HG02759 (cell line): ENCODE results near the gene SLC22A3.
"Not testable (repeated sequence)": the region's sequence is repeated elsewhere in the genome, so short reads cannot be mapped to it uniquely, and the experiment has no call there.

Experiments
- ATAC-seq: cut with Tn5 transposase; IDR thresholded peaks from one replicate; pipeline ENCODE4 v1.9.1; 2021; ENCODE audit warnings: mild to moderate bottlenecking, moderate library complexity; ENCODE audit not compliant: unreplicated experiment

The SLC22A3 gene

GRCh38 chr6:160437775-160438174 lies 89.6 kb downstream of the SLC22A3 start:
- ATAC-seq: no peak

- ATAC-seq: no peak
Measured at GRCh38 chr6:160438481-160438880, 90.3 kb downstream of the SLC22A3 start.

DNA sequence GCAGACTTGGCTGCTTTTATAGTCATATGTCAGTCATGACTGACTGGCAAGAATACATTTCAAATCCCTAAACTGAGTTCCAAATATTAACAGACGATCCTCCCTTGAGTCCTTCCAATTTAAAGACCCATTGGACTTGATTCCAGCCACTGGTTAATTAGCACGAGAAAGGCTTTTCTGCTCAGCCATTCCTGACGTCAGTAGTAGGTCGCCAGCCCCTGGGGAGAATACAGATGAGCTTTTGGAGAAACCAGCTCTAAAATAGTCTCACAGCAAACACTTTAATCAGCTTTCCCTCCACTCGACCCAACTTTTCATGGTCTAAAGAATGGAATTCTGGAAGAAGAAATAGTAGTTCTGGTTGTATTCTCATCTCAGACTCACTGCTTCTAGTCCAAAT lies 91.6 kb downstream of the SLC22A3 start:
- no peak for ATAC-seq

DNA sequence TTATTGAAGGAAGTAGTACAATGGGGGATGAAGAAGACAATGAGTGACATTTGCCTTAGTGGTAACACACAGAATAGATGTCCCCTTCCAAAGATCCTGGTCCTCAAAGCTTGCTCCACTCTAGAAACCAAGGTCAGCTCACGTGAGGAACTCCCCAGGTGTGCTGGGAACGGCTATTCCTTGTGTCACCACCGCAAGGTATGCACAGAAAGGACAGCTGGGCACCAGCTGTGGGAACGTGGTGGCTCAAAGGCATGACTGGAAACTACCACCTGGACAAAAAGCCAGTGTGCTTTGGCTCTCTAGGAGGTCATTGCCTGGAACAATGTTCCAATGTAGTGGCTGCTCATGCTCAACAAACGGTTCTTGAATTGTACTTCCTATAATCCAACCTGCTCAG lies 94.0 kb downstream of the SLC22A3 start:
- no peak for ATAC-seq

DNA sequence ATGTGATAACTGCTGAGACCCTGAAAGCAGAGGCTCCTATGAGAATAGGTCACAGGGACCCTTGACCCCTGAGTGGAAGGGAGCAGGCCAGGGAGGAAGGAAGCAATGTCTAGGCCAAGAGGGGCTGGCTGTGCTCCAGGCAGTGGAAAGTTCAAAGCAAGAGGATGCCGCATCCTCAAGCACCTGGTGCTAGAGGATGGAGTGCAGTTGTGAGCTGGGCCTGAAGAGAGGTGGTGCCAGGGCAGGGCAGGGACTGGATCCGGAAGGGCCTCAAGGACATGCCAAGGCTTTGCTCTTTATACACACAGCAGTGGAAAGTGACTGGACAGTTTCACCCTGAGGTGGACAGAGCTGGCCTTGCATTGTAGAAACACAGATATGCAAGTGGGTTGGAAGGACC lies 97.0 kb downstream of the SLC22A3 start:
- ATAC-seq: no peak

GRCh38 chr6:160447350-160447749 lies 99.2 kb downstream of the SLC22A3 start:
- ATAC-seq: no peak

DNA sequence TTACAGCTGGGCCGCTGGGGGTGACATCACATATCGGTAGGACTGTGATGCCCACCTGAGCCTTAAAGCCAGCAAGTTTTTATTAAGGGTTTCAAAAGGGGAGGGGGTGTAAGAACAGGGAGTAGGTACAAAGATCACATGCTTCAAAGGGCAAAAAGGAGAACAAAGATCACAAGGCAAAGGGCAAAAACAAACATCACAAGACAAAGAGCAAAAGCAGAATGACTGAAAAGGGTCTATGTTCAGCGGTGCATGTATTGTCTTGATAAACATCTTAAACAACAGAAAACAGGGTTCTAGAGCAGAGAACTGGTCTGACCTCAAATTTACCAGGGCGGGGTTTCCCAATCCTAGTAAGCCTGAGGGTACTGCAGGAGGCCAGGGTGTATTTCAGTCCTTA lies 101.6 kb downstream of the SLC22A3 start:
- not testable (repeated sequence) for ATAC-seq

GRCh38 chr6:160450849-160451248 lies 102.7 kb downstream of the SLC22A3 start:
- ATAC-seq: no peak

DNA sequence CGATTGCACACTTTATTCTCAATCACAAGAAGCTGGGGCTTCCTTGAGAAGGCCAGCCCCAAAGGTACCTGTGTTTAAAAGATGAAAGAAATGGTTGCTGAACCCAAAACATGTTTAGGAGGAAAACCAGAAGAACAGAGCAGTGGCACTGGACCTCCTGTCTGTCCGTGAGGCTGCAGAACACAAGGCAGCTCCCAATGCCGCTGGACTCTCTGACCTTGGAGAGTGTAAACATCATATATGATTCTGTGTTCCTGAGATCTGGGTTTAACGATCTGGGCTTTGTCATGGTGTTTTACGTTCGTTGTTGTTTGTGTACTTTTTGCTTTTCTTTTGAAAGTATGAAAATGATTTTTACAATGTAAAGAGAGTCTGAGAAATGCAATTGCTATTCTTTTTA lies 106.1 kb downstream of the SLC22A3 start:
- no peak for ATAC-seq

DNA sequence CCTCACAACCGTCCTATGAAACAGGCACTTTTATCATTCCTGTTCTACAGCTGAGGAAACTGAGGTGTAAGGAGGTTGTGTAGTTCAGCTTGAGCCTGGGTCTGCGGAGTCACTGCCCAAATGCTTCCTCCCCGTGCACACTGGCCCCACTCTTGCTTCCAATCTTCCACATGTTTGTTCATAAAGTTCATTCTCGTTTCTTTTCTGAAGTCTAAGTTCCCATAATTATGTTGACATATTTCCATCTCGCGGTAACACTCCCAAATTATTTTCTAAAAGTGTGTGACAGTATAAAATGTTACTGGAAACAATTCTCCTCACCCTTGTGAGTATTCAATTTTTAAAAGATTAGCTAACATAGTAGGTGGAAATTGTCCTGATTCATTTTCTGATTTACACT lies 106.9 kb downstream of the SLC22A3 start:
- no peak for ATAC-seq

- ATAC-seq: peak; percentile 78
Measured at GRCh38 chr6:160455541-160456213, 107.5 kb downstream of the SLC22A3 start.

DNA sequence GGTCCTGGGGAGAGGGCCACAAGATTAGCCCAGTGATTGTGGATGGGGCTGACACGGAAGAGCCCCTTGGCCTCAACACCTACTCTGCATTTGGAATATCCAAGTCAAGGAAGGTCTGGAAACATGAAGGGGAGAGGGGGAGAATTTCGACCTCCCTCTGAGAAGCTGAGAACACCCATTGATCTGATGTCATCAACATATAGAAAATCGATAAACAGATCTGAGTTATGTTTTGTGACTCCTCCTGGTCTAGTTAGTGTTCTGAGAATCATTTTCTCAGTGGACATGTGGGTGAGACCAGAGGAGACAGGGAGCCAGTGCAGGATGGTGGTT lies 108.0 kb downstream of the SLC22A3 start:
- no peak for ATAC-seq

DNA sequence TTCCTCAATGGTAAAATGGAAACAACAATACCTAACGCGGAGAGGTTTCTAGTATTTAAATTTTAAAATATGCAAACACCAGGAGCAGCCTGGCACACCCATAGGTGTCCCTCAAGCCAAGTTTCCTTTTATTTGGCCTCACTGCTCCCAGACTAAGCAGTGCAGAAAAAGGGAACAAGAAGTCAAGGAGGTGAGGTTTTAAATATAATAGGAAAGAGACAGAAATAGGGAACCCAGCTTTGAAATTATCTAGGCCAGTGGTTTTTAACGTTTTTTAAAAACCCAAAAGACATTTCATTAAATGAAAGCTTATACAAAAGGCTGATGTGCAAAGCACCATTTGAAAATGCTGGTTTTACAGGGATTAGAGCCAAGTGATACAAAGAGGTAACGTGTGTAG lies 109.6 kb downstream of the SLC22A3 start:
- ATAC-seq: no peak

DNA sequence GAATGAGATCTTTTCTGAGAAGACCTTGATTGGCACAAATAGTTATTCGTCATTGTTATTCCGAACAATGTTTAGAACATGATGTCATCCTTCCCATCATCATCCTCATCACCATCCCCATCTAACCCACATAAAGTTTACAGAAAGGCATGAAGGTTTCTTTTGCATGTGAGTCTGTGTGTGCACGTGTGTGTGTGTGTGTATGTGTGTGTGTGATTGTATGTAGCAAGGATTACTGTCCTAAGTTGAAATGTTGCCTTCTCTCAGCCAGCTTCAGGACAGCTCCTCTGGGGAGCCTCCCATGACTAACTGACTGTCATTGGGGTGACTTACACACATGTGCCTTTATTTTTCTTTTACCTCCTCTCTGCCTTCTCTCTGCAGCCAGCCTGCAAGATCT lies 113.5 kb downstream of the SLC22A3 start:
- no peak for ATAC-seq

GRCh38 chr6:160462116-160462515 lies 113.9 kb downstream of the SLC22A3 start:
- peak; percentile 4 for ATAC-seq

DNA sequence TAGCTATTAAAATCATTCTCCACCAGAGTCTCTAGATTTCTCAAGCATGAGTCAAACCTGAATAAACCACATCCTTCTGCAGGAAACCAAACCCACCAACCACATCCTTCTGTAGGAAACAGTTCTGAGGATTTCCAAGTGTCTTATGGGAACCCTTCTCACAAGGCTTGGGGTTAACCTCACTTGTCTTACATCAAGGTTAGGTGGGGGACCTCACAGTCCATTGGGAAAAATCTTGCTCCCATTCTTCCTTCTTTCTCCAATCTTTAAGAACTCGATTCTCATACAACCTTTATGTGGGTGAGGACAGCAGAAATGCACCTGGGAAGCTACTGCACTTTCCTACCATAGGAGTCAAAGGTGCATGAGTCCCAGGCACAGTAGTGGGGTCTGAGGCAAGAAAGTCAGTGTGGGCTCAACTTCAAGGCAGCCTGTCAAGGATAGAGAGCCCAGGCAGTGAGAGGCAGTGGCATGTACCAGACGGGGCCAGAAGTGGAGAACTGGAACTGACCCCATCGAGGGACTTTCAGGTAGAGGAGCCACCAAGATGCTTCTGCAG lies 114.5 kb downstream of the SLC22A3 start:
- ATAC-seq: peak; percentile 95

DNA sequence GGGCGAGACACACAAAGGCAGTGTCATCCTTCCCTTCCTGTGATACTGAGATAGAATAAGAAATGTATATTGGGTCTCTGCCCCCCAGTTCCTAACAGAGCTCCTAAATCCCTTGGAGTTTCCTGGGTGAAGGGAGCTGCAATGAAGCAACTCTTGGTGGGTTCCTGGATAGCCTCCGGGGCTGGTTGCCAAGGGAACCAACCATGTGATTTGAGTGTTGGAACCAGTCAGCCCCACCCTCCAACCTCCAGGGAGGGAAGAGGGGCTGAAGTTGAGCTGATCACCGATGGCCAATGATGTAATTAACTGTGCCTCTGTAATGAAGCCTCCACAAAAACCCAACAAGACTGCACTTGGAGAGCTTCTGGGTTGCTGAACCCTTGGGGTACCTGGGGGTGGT lies 116.6 kb downstream of the SLC22A3 start:
- no peak for ATAC-seq

DNA sequence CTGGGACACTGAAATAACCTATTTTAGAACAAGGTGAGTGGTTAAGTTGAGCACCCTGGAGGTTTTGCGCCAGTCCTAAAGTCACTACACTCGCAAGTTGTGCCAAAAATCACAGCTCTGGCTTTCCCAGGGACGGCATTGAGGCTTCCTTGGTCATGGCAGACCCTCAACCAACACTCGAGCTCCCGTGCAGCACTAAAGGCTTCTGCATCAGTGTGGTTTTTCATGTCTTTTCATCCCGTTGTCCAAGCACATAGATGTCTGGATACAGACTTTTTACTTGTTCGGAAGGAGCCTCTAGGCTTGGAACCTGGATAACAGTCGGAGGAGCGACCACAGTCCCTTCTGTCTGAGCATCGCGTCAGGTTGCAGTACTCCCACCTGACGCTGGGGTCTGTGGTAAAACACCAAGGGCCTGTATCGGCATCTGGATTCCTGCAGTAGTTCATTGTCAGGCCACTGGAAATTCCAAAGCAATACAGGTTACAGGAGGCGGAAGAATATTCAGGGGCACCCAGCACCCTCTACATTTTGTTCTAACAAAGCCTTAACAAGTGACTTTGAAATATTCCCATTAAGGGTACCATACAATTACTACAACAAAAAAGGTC lies 119.2 kb downstream of the SLC22A3 start:
- ATAC-seq: not testable (repeated sequence)

GRCh38 chr6:160469153-160469552 lies 121.0 kb downstream of the SLC22A3 start:
- no peak for ATAC-seq

- ATAC-seq: not testable (repeated sequence)
Measured at GRCh38 chr6:160476056-160476455, 127.9 kb downstream of the SLC22A3 start.

GRCh38 chr6:160477072-160477471 lies 128.9 kb downstream of the SLC22A3 start:
- ATAC-seq: not testable (repeated sequence)

GRCh38 chr6:160477901-160478300 lies 129.7 kb downstream of the SLC22A3 start:
- no peak for ATAC-seq

DNA sequence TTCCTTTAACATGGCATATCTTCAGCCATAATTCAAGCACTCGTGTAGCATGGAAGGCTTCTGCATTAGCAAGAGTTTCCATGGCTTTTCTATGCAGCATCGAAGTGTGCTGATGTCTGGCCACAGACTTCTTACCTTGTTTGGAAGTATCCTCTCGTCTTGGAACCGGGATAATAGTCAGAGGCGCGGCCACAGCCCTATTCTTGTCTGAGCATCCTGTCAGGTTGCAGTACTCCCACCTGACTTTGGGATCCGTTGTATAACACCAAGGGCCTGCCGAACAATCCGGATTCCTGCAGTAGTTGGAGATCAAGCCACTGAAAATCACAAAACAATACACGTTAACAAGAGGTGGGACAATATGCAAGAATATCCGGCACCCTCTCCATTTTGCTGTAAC lies 138.9 kb downstream of the SLC22A3 start:
- ATAC-seq: no peak
